Vagina (tissue), 2 donors: ENCODE results near the gene CHCHD6. TPM values are rescaled to one million over a fixed set of nuclear protein-coding genes. Genes with fewer than 3 reads are reported as not detected.

Experiments
- DNase-seq, 2 donors: peaks; one replicate each; pipeline ENCODE4 v3.0.0-alpha.2; 2017; ENCODE audit errors: extremely low spot score in 2 of 2
- H3K27ac ChIP-seq: fragments of 200-600 bp; sonication (generic); one replicate; pipeline ENCODE4 v1.5.1; 2019
- H3K27me3 ChIP-seq: fragments of 200-600 bp; sonication (generic); one replicate; pipeline ENCODE4 v1.5.1; 2019
- H3K36me3 ChIP-seq, 2 donors: fragments of 200-600 bp; sonication (generic); one replicate each; pipeline ENCODE4 v1.5.1; 2017 to 2019
- H3K4me1 ChIP-seq: fragments of 200-600 bp; sonication (generic); one replicate; pipeline ENCODE4 v1.5.1; 2019
- H3K4me3 ChIP-seq, 2 donors: fragments of 200-600 bp; sonication (generic); 1 replicate in 1 of 2; 2 replicates in 1 of 2; pipeline ENCODE4 v1.5.1; 2016 to 2019
- H3K9me3 ChIP-seq: fragments of 200-600 bp; sonication (generic); one replicate; pipeline ENCODE4 v1.5.1; 2019
- POLR2A ChIP-seq, 2 donors: fragments of 450-650 bp; IDR thresholded peaks; one replicate each; pipeline ENCODE4 v1.6.1; 2017; ENCODE audit warnings: antibody characterized with exemption in 2 of 2, mild to moderate bottlenecking in 2 of 2, moderate library complexity in 2 of 2
- POLR2AphosphoS5 ChIP-seq, 2 donors: sonication (generic); formaldehyde crosslinking; IDR thresholded peaks; one replicate each; pipeline ENCODE4 v1.9.0; 2017; ENCODE audit warnings: antibody characterized with exemption in 2 of 2, mild to moderate bottlenecking in 2 of 2, low read depth in 1 of 2; ENCODE audit not compliant: insufficient read depth in 1 of 2
- intact Hi-C: fragments of 100-400 bp; cut with DNase I; formaldehyde crosslinking; loops from one replicate; pipeline ENCODE4 v1.15.1; 2023
- total RNA-seq: library from RNA; depleted of rRNA; stranded (reverse); fragments of >200 nt; gene quantifications from one replicate; pipeline ENCODE4 v1.2.3, GENCODE V29; 2016
- TF ChIP-seq, protein P1 (sequence below), 3 experiments: fragments of 450-650 bp in 2 of 3; fragments of 200-600 bp in 1 of 3; sonication (generic) in 1 of 3; IDR thresholded peaks; one replicate each; pipeline ENCODE4 v1.5.1; 2017 to 2019; ENCODE audit warnings: antibody characterized with exemption in 3 of 3, mild to moderate bottlenecking in 2 of 3, moderate library complexity in 2 of 3

CHCHD6 gene
- total RNA-seq, 1 donor from 2014 or later = 12.8 TPM

DNA sequence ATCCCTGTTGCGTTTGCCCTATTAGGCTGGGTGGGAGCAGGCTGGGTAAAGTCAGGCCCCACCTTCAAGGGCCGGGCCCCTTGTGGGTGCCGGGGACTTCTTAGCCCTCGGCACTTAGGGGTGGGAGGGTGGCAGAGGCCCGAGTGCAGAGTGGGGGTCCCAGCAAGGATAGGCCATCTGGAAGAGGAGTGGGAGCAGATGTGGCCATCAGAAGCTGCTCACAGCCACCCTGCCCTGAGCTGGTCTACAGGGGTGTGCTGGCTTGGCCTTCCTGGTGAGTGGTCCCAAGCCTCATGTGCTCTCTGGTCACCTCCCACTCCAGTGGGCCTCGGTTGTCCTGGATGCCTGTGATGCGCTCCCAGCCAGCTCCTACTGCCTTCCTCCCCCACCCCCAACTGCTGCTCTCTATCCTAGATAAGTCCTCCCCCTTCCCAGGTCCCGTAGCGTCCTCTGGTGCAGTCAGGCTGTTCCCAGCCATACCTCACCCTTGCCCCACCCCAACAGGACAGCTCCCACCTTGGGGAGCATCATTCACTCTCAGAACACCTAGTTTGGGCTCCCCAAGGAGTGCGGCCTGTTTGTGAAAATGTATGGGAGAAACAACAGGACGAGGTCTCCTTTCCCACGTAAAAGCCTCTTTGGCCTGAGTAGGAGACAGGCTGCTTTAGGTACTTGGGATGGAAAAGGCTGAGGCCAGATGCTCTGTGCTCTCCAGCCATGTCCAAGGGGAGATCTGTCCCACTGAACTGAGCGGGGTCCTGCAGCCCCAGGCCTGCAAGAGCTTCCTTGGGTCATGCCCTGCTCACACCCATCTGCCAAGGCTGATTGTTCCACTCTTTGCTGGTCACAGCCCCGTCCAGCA lies 254.0 kb downstream of the CHCHD6 start:
- intact Hi-C loops = no loop called here
- no peak for DNase-seq
- no peak overlapping the region for H3K27ac ChIP-seq

GRCh38 chr3:126958638-126959085 lies 254.6 kb downstream of the CHCHD6 start:
- Histone ChIP-seq H3K36me3 (no peaks in the 10 kb centered on the region), H3K27ac (no peak overlapping the region), H3K9me3 (no peaks in the 10 kb centered on the region), H3K27me3 (no peaks in the 10 kb centered on the region), H3K4me1 (peaks cover 50% of the 10 kb centered on the region), H3K4me3 (no peak overlapping the region)
- DNase-seq = no peak
- TF ChIP-seq, protein P1, sequence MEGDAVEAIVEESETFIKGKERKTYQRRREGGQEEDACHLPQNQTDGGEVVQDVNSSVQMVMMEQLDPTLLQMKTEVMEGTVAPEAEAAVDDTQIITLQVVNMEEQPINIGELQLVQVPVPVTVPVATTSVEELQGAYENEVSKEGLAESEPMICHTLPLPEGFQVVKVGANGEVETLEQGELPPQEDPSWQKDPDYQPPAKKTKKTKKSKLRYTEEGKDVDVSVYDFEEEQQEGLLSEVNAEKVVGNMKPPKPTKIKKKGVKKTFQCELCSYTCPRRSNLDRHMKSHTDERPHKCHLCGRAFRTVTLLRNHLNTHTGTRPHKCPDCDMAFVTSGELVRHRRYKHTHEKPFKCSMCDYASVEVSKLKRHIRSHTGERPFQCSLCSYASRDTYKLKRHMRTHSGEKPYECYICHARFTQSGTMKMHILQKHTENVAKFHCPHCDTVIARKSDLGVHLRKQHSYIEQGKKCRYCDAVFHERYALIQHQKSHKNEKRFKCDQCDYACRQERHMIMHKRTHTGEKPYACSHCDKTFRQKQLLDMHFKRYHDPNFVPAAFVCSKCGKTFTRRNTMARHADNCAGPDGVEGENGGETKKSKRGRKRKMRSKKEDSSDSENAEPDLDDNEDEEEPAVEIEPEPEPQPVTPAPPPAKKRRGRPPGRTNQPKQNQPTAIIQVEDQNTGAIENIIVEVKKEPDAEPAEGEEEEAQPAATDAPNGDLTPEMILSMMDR (IDR thresholded peaks at IDR 0.05) = no peak
- TF ChIP-seq POLR2AphosphoS5 (IDR thresholded peaks at IDR 0.05; ENCODE audit: insufficient read depth in 1 of 2, low read depth in 1 of 2) = no peak
- no peak for TF ChIP-seq POLR2A (IDR thresholded peaks at IDR 0.05)
- intact Hi-C loops = no loop called here

More for the DNA sequence above, 254.0 kb downstream of the CHCHD6 start:
- Histone ChIP-seq H3K4me1 (peaks cover 50% of the 10 kb centered on the region), H3K9me3 (no peaks in the 10 kb centered on the region), H3K27me3 (no peaks in the 10 kb centered on the region), H3K4me3 (no peak overlapping the region), H3K36me3 (no peaks in the 10 kb centered on the region)
- TF ChIP-seq POLR2AphosphoS5 (IDR thresholded peaks at IDR 0.05; ENCODE audit: insufficient read depth in 1 of 2, low read depth in 1 of 2) = no peak
- TF ChIP-seq POLR2A (IDR thresholded peaks at IDR 0.05) = no peak
- TF ChIP-seq, protein P1 (IDR thresholded peaks at IDR 0.05) = no peak

DNA sequence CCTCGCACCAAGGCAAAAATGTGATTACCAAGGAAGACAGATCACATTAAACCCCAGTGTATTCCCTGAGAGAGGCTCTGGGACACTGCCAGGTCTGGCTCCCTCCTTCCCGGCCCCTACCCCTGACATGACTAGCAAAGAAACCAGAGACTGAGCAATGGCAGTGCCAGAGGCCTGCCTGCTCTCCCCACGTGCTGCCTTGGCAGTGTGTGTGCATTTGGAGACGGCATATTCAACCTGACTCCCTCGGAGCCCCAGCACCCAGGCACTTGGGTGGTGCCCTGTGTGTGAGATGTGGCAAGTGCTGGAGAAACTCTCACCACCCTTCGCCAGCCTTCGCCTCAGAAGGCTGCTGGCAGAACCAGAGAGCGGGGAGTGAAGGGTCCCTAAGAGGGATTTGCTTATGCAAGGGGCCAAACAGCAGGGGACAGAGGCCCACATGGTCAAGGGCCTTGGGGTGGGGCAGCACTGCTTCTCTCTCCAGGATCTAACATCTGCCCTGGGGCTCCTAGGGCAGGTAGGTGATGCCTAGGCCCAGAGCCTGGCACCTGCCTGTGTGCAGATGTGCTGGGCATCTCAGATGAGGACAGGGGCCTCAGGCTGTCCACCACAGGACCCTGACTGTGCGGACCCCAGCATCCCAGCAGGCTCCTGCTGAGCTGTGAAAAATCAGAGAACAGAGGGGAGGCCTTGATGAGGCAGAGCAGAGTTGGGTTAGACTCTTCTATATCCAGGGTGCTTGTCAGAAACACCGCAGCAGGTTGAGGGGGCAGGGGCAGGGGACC lies 255.3 kb downstream of the CHCHD6 start:
- Histone ChIP-seq H3K9me3 (no peaks in the 10 kb centered on the region), H3K4me3 (no peak overlapping the region), H3K27me3 (no peaks in the 10 kb centered on the region), H3K4me1 (peaks cover 50% of the 10 kb centered on the region), H3K27ac (no peak overlapping the region), H3K36me3 (no peaks in the 10 kb centered on the region)
- DNase-seq = no peak
- intact Hi-C loops = no loop called here
- TF ChIP-seq, protein P1 (IDR thresholded peaks at IDR 0.05) = no peak
- no peak for TF ChIP-seq POLR2AphosphoS5 (IDR thresholded peaks at IDR 0.05; ENCODE audit: insufficient read depth in 1 of 2, low read depth in 1 of 2)
- TF ChIP-seq POLR2A (IDR thresholded peaks at IDR 0.05) = no peak

DNA sequence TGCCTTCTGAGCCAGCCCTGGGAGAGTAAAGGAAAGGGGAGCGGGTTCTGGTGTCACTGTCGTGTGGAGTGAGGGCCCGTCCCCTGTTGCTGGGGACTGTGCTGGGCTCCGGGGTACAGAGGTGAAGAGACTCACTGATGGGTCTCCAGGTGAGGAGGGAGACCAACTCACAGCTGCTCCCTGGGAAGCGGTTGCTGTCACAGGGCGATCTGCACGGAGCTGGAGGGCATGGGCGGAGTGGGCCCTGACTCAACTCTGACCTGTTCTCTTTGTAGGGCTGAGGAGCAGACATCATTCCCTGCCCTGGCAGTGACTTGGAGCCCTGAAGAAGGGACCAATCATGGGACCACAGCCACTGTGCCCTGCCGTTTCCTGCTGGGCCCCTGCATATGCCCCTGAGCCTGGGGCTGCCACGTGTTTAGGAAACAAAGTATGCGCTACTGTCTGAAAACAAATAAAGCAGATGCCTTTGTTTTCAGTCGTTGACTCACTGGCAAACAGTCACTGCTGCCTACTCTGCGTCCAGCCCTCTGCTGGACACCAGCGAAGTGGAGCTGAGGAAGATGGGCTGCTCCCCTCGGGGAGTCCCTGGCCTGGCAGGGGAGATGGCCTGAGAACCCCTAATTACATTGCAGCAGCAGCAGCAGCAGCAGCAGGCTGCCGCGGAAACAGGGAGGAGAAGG lies 256.0 kb downstream of the CHCHD6 start:
- H3K4me1 ChIP-seq = peaks cover 50% of the 10 kb centered on the region

More for the DNA sequence above, 256.0 kb downstream of the CHCHD6 start:
- Histone ChIP-seq H3K4me3 (no peak overlapping the region), H3K27me3 (no peaks in the 10 kb centered on the region), H3K9me3 (no peaks in the 10 kb centered on the region), H3K36me3 (no peaks in the 10 kb centered on the region), H3K27ac (peak overlapping the region; percentile 68)
- TF ChIP-seq POLR2A (IDR thresholded peaks at IDR 0.05) (no peak), POLR2AphosphoS5 (IDR thresholded peaks at IDR 0.05; ENCODE audit: insufficient read depth in 1 of 2, low read depth in 1 of 2) (no peak)
- TF ChIP-seq, protein P1 (IDR thresholded peaks at IDR 0.05) = no peak
- no peak for DNase-seq
- intact Hi-C loops = no loop called here
